Endodermal cell (in vitro differentiated cells): Measurements from ENCODE around the gene GAB4. TPM values are rescaled to one million over a fixed set of nuclear protein-coding genes. Genes with fewer than 3 reads are reported as not detected.

Experiments used
- DNase-seq: peaks from one replicate; pipeline ENCODE4 v3.0.0-alpha.2; 2017
- H3K27ac ChIP-seq: 2 replicates; pipeline ENCODE4 v1.5.1; 2013; ENCODE audit warnings: mild to moderate bottlenecking, low read depth, low read length, moderate library complexity
- H3K27me3 ChIP-seq: 2 replicates; pipeline ENCODE4 v1.6.1; 2013; ENCODE audit warnings: mild to moderate bottlenecking, low read length, moderate library complexity; ENCODE audit not compliant: insufficient read depth, control insufficient read depth, poor library complexity, severe bottlenecking
- H3K36me3 ChIP-seq: 2 replicates; pipeline ENCODE4 v1.7.0; 2013; ENCODE audit warnings: mild to moderate bottlenecking, low read length, moderate library complexity; ENCODE audit not compliant: control insufficient read depth, insufficient read depth
- H3K4me1 ChIP-seq: one replicate; pipeline ENCODE4 v1.7.0; 2013; ENCODE audit warnings: low read length; ENCODE audit not compliant: control insufficient read depth, insufficient read depth
- H3K4me3 ChIP-seq: 2 replicates; pipeline ENCODE4 v1.5.1; 2013; ENCODE audit warnings: mild to moderate bottlenecking, low read length, moderate library complexity
- H3K9ac ChIP-seq: 2 replicates; pipeline ENCODE4 v1.6.1; 2013; ENCODE audit warnings: mild to moderate bottlenecking, low read length, moderate library complexity; ENCODE audit not compliant: poor library complexity, severe bottlenecking; ENCODE audit errors: extremely low read depth
- H3K9me3 ChIP-seq: 2 replicates; pipeline ENCODE4 v1.6.1; 2013; ENCODE audit warnings: mild to moderate bottlenecking, low read length, moderate library complexity; ENCODE audit not compliant: control insufficient read depth
- H3K27ac Mint-ChIP-seq: 2 replicates; pipeline ENCODE4 v1.8.0; 2020; ENCODE audit warnings: mixed read lengths
- H3K27me3 Mint-ChIP-seq: 2 replicates; pipeline ENCODE4 v1.8.0; 2021; ENCODE audit warnings: mild to moderate bottlenecking, mixed read lengths; ENCODE audit not compliant: insufficient read depth
- H3K36me3 Mint-ChIP-seq: 2 replicates; pipeline ENCODE4 v1.8.0; 2020; ENCODE audit warnings: low read depth, mixed read lengths
- H3K4me1 Mint-ChIP-seq: 2 replicates; pipeline ENCODE4 v1.8.0; 2020; ENCODE audit warnings: mixed read lengths
- H3K4me3 Mint-ChIP-seq: 2 replicates; pipeline ENCODE4 v1.8.0; 2020; ENCODE audit warnings: mild to moderate bottlenecking, moderate library complexity, mixed read lengths
- H3K9me3 Mint-ChIP-seq: 2 replicates; pipeline ENCODE4 v1.8.0; 2020; ENCODE audit warnings: mild to moderate bottlenecking, mixed read lengths
- CTCF ChIP-seq: fragments of 200-600 bp; sonication (generic); conservative IDR thresholded peaks from 2 replicates; pipeline ENCODE4 v1.5.0; 2021; ENCODE audit warnings: antibody characterized with exemption, mild to moderate bottlenecking
- WGBS, 2 experiments: methylation state at CpG; one replicate each; pipeline versions ENCODE4 v1.1.5 to v1.1.7; 2013; ENCODE audit warnings: missing lambda C conversion rate in 2 of 2, mixed read lengths in 1 of 2; ENCODE audit not compliant: insufficient coverage in 1 of 2, insufficient read length in 1 of 2; 5-methylcytosine and 5-hydroxymethylcytosine counted together
- total RNA-seq, 2 donors: library from RNA; stranded (reverse); fragmentation: NEBNext Ultra II Directional in 1 of 2; extraction: Animal tissue kit (Norgen Biotek cat#: 25700) in 1 of 2; gene quantifications; 2 replicates in 1 of 2; 3 replicates in 1 of 2; pipeline ENCODE4 v1.2.1, GENCODE V29; 2021

GAB4 gene
- total RNA-seq, 2 donors from 2014 or later: 0.22 TPM; not detected in 1

GRCh38 chr22:16962501-16962900, 45.5 kb downstream of the GAB4 start:
- no peaks in the 10 kb centered on the region for H3K36me3 ChIP-seq
- 80 to 96% methylated on average over 4 to 7 of the region's 7 CpGs for WGBS, 2 experiments
- Mint-ChIP-seq H3K4me1 (no peaks in the 10 kb centered on the region), H3K4me3 (no peak overlapping the region), H3K9me3 (no peaks in the 10 kb centered on the region), H3K27me3 (no peaks in the 10 kb centered on the region), H3K36me3 (no peaks in the 10 kb centered on the region), H3K27ac (no peak overlapping the region)
- no peaks in the 10 kb centered on the region for H3K4me1 ChIP-seq
- peaks cover 7% of the 10 kb centered on the region for H3K9me3 ChIP-seq
- H3K27ac ChIP-seq: no peak overlapping the region
- H3K27me3 ChIP-seq: no peaks in the 10 kb centered on the region
- no peak overlapping the region for H3K9ac ChIP-seq
- no peak for TF ChIP-seq CTCF
- no peak for DNase-seq
- H3K4me3 ChIP-seq: no peak overlapping the region

- H3K27ac Mint-ChIP-seq: no peak overlapping the region
- WGBS, 2 experiments: 79 to 81% methylated on average over 9 to 14 of the region's 14 CpGs
- no peaks in the 10 kb centered on the region for H3K27me3 ChIP-seq
- H3K27ac ChIP-seq: no peak overlapping the region
- no peaks in the 10 kb centered on the region for H3K36me3 Mint-ChIP-seq
- no peaks in the 10 kb centered on the region for H3K4me1 Mint-ChIP-seq
- H3K4me1 ChIP-seq: no peaks in the 10 kb centered on the region
- no peak overlapping the region for H3K4me3 ChIP-seq
- no peak overlapping the region for H3K4me3 Mint-ChIP-seq
- DNase-seq: peak; percentile 32
- H3K9me3 Mint-ChIP-seq: no peaks in the 10 kb centered on the region
- no peaks in the 10 kb centered on the region for H3K36me3 ChIP-seq
- H3K9me3 ChIP-seq: peaks cover 7% of the 10 kb centered on the region
- H3K27me3 Mint-ChIP-seq: no peaks in the 10 kb centered on the region
- no peak overlapping the region for H3K9ac ChIP-seq
- TF ChIP-seq CTCF: no peak
Measured at GRCh38 chr22:16961477-16962186, 46.4 kb downstream of the GAB4 start.

GRCh38 chr22:16960884-16961249, 47.2 kb downstream of the GAB4 start:
- Mint-ChIP-seq H3K4me1 (no peaks in the 10 kb centered on the region), H3K4me3 (no peak overlapping the region), H3K36me3 (no peaks in the 10 kb centered on the region), H3K27me3 (no peaks in the 10 kb centered on the region), H3K9me3 (no peaks in the 10 kb centered on the region), H3K27ac (no peak overlapping the region)
- 49 to 80% methylated on average over 4 of the region's 4 CpGs for WGBS, 2 experiments
- Histone ChIP-seq H3K27ac (no peak overlapping the region), H3K9ac (no peak overlapping the region), H3K9me3 (peaks cover under 1% of the 10 kb centered on the region), H3K27me3 (no peaks in the 10 kb centered on the region), H3K36me3 (no peaks in the 10 kb centered on the region), H3K4me3 (no peak overlapping the region), H3K4me1 (no peaks in the 10 kb centered on the region)
- no peak for TF ChIP-seq CTCF
- no peak for DNase-seq
